ENCODE data around the gene SNX27. TPM values are rescaled to one million over a fixed set of nuclear protein-coding genes. Genes with fewer than 3 reads are reported as not detected.

SNX27 gene
- polyA plus RNA-seq, 1 donor (not counting 4 experiments of a cell fraction or from before 2014, with no cell fraction given) = 15.7 TPM

DNA sequence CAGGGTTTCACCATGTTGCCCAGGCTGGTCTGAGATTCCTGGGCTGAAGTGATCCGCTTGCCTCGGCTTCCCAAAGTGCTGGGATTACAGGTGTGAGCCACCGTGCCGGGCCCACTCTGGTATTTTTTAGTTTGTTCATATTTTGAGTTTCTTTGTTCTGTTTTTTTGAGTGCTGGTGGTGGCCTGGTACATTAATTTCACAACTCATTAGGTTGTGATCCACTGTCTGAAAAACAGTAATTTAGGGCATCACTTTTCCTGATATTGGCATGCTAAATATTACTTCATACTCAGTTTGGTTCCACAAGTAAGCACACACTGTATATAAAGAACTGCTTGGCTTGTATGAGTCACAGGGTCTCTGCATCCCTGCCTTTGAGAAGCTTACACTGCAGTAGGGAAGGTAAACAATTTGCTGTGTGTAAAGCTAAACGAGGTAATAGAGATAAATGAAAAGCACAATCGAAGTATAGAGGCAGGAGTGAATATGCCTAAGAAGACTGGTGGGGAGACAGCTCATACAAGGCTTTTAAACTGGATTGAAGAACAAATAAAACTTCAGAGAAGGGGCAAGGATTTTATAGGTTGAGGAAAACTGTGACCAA lies 7.7 kb downstream of the SNX27 start:
- DNase-seq (ENCODE audit: low read depth, low spot score) (no peak), FAIRE-seq (no peak)
- Histone ChIP-seq H3K27me3 (ENCODE audit: control insufficient read depth, extremely low read depth, insufficient read depth, low read length) (no peaks in the 10 kb centered on the region), H3K36me3 (ENCODE audit: control insufficient read depth in 2 of 2, extremely low read depth in 1 of 2, insufficient read depth in 2 of 2, low read length in 2 of 2) (no peaks in the 10 kb centered on the region), H3K9me3 (ENCODE audit: control insufficient read depth, low read depth, low read length) (no peaks in the 10 kb centered on the region), H3K4me1 (ENCODE audit: control insufficient read depth, extremely low read depth, insufficient read depth, low read length) (peaks cover 20% of the 10 kb centered on the region), H3K79me2 (ENCODE audit: control insufficient read depth, insufficient read depth, low read length) (peaks cover 23% of the 10 kb centered on the region), H3K4me2 (ENCODE audit: control insufficient read depth, extremely low read depth, insufficient read depth, low read depth, low read length) (no peak overlapping the region), H3K4me3 (ENCODE audit: control insufficient read depth in 2 of 3, extremely low read depth in 1 of 3, insufficient read depth in 2 of 3, low read depth in 1 of 3, low read length in 3 of 3) (no peak overlapping the region), H2AFZ (ENCODE audit: control insufficient read depth, low read length) (no peak overlapping the region), H4K20me1 (ENCODE audit: control insufficient read depth, extremely low read depth, insufficient read depth, low read length) (no peaks in the 10 kb centered on the region), H3K9me1 (ENCODE audit: control insufficient read depth, extremely low read depth, insufficient read depth, low read length) (peaks cover 2% of the 10 kb centered on the region), H3K27ac (ENCODE audit: control insufficient read depth, insufficient read depth, low read length) (no peak overlapping the region), H3K9ac (ENCODE audit: control insufficient read depth, extremely low read depth, insufficient read depth, low read length) (no peak overlapping the region)
- dilution Hi-C loops (cut with MboI; ENCODE audit: extremely low pct_ligation_motif_present, low sequenced_read_pairs) = no loop called here
- TF ChIP-seq, protein P1, sequence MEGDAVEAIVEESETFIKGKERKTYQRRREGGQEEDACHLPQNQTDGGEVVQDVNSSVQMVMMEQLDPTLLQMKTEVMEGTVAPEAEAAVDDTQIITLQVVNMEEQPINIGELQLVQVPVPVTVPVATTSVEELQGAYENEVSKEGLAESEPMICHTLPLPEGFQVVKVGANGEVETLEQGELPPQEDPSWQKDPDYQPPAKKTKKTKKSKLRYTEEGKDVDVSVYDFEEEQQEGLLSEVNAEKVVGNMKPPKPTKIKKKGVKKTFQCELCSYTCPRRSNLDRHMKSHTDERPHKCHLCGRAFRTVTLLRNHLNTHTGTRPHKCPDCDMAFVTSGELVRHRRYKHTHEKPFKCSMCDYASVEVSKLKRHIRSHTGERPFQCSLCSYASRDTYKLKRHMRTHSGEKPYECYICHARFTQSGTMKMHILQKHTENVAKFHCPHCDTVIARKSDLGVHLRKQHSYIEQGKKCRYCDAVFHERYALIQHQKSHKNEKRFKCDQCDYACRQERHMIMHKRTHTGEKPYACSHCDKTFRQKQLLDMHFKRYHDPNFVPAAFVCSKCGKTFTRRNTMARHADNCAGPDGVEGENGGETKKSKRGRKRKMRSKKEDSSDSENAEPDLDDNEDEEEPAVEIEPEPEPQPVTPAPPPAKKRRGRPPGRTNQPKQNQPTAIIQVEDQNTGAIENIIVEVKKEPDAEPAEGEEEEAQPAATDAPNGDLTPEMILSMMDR (optimal IDR thresholded peaks at IDR 0.05 in 1 of 3, IDR thresholded peaks at IDR 0.05 in 1 of 3, conservative IDR thresholded peaks at IDR 0.05 in 1 of 3; ENCODE audit: extremely low read depth in 1 of 3, insufficient read depth in 2 of 3, low read length in 3 of 3) = no peak

DNA sequence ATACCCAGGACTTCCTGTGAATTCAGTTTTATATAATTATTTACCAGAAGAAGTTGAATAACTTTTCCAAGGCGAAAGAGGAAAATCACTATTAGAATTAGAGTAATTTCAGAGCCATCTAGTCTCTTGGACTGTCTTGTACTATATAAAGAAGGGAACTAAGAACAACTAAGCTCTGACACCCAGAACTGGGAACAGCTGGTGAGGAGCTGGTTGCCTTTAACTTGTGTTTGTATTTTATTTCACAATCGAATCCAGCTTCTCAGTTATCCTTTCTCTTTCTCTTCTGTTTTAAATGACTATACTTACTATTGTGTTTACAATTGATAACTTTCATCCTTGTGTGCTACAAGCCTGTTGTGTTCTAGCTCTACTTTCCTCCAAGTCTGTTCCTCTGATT lies 8.4 kb downstream of the SNX27 start:
- H3K9ac ChIP-seq (ENCODE audit: control insufficient read depth, extremely low read depth, insufficient read depth, low read length) = no peak overlapping the region

More for the DNA sequence above, 8.4 kb downstream of the SNX27 start:
- no peaks in the 10 kb centered on the region for H3K36me3 ChIP-seq (ENCODE audit: control insufficient read depth in 2 of 2, extremely low read depth in 1 of 2, insufficient read depth in 2 of 2, low read length in 2 of 2)
- peaks cover 23% of the 10 kb centered on the region for H3K79me2 ChIP-seq (ENCODE audit: control insufficient read depth, insufficient read depth, low read length)
- peaks cover 18% of the 10 kb centered on the region for H3K4me1 ChIP-seq (ENCODE audit: control insufficient read depth, extremely low read depth, insufficient read depth, low read length)
- no peaks in the 10 kb centered on the region for H4K20me1 ChIP-seq (ENCODE audit: control insufficient read depth, extremely low read depth, insufficient read depth, low read length)
- no peak for DNase-seq (ENCODE audit: low read depth, low spot score)
- no peaks in the 10 kb centered on the region for H3K9me3 ChIP-seq (ENCODE audit: control insufficient read depth, low read depth, low read length)
- H2AFZ ChIP-seq (ENCODE audit: control insufficient read depth, low read length) = no peak overlapping the region
- H3K27me3 ChIP-seq (ENCODE audit: control insufficient read depth, extremely low read depth, insufficient read depth, low read length) = no peaks in the 10 kb centered on the region
- dilution Hi-C loops (cut with MboI; ENCODE audit: extremely low pct_ligation_motif_present, low sequenced_read_pairs) = no loop called here
- no peak for FAIRE-seq
- H3K4me3 ChIP-seq (ENCODE audit: control insufficient read depth in 2 of 3, extremely low read depth in 1 of 3, insufficient read depth in 2 of 3, low read depth in 1 of 3, low read length in 3 of 3) = no peak overlapping the region
- TF ChIP-seq EZH2 (IDR thresholded peaks at IDR 0.05; ENCODE audit: low read length) = no peak
- TF ChIP-seq, protein P1 (optimal IDR thresholded peaks at IDR 0.05 in 1 of 3, IDR thresholded peaks at IDR 0.05 in 1 of 3, conservative IDR thresholded peaks at IDR 0.05 in 1 of 3; ENCODE audit: extremely low read depth in 1 of 3, insufficient read depth in 2 of 3, low read length in 3 of 3) = no peak
- H3K9me1 ChIP-seq (ENCODE audit: control insufficient read depth, extremely low read depth, insufficient read depth, low read length) = peaks cover 2% of the 10 kb centered on the region
- H3K4me2 ChIP-seq (ENCODE audit: control insufficient read depth, extremely low read depth, insufficient read depth, low read depth, low read length) = no peak overlapping the region
- H3K27ac ChIP-seq (ENCODE audit: control insufficient read depth, insufficient read depth, low read length) = no peak overlapping the region

All from keratinocyte (primary cell).